ENCODE data around the gene RIMS3.
"Not testable (repeated sequence)": the region's sequence is repeated elsewhere in the genome, so short reads cannot be mapped to it uniquely, and the experiment has no call there.

Gene RIMS3

GRCh38 chr1:40703316-40703715 lies 37.8 kb upstream of the RIMS3 start:
- no peaks in the 10 kb centered on the region for H3K9me3 ChIP-seq (ENCODE audit: control insufficient read depth, insufficient read depth, low read length)
- peaks cover 13% of the 10 kb centered on the region for H3K4me1 ChIP-seq (ENCODE audit: control insufficient read depth, insufficient read depth, low read length)
- H3K9ac ChIP-seq (ENCODE audit: low read depth, low read length), result no peak overlapping the region
- H3K4me3 ChIP-seq (ENCODE audit: low read depth, low read length), result no peak overlapping the region
- H3K36me3 ChIP-seq (ENCODE audit: control insufficient read depth, insufficient read depth, low read length), result no peaks in the 10 kb centered on the region
- H3K27me3 ChIP-seq (ENCODE audit: control insufficient read depth, insufficient read depth, low read length), result no peaks in the 10 kb centered on the region

- not testable (repeated sequence) for H3K9ac ChIP-seq (ENCODE audit: low read depth, low read length); H3K27me3 ChIP-seq (ENCODE audit: control insufficient read depth, insufficient read depth, low read length); H3K36me3 ChIP-seq (ENCODE audit: control insufficient read depth, insufficient read depth, low read length); H3K4me3 ChIP-seq (ENCODE audit: low read depth, low read length); H3K4me1 ChIP-seq (ENCODE audit: control insufficient read depth, insufficient read depth, low read length); H3K9me3 ChIP-seq (ENCODE audit: control insufficient read depth, insufficient read depth, low read length)
These were observed 37.3 kb upstream of the RIMS3 start for GRCh38 chr1:40702810-40703209.

- H3K27me3 ChIP-seq (ENCODE audit: control insufficient read depth, insufficient read depth, low read length), result no peaks in the 10 kb centered on the region
- H3K4me3 ChIP-seq (ENCODE audit: low read depth, low read length), result no peak overlapping the region
- H3K9ac ChIP-seq (ENCODE audit: low read depth, low read length), result no peak overlapping the region
- no peaks in the 10 kb centered on the region for H3K9me3 ChIP-seq (ENCODE audit: control insufficient read depth, insufficient read depth, low read length)
- H3K36me3 ChIP-seq (ENCODE audit: control insufficient read depth, insufficient read depth, low read length), result no peaks in the 10 kb centered on the region
- H3K4me1 ChIP-seq (ENCODE audit: control insufficient read depth, insufficient read depth, low read length), result peaks cover 10% of the 10 kb centered on the region
These were observed 36.2 kb upstream of the RIMS3 start for GRCh38 chr1:40701684-40702083.

- H3K9me3 ChIP-seq (ENCODE audit: control insufficient read depth, insufficient read depth, low read length), result no peaks in the 10 kb centered on the region
- H3K27me3 ChIP-seq (ENCODE audit: control insufficient read depth, insufficient read depth, low read length), result no peaks in the 10 kb centered on the region
- H3K4me3 ChIP-seq (ENCODE audit: low read depth, low read length), result no peak overlapping the region
- H3K9ac ChIP-seq (ENCODE audit: low read depth, low read length), result no peak overlapping the region
- peaks cover 4% of the 10 kb centered on the region for H3K4me1 ChIP-seq (ENCODE audit: control insufficient read depth, insufficient read depth, low read length)
- no peaks in the 10 kb centered on the region for H3K36me3 ChIP-seq (ENCODE audit: control insufficient read depth, insufficient read depth, low read length)
These were observed 34.3 kb upstream of the RIMS3 start for GRCh38 chr1:40699787-40700186.

- H3K27me3 ChIP-seq (ENCODE audit: control insufficient read depth, insufficient read depth, low read length), result no peaks in the 10 kb centered on the region
- H3K4me3 ChIP-seq (ENCODE audit: low read depth, low read length), result no peak overlapping the region
- H3K9ac ChIP-seq (ENCODE audit: low read depth, low read length), result no peak overlapping the region
- peaks cover 8% of the 10 kb centered on the region for H3K4me1 ChIP-seq (ENCODE audit: control insufficient read depth, insufficient read depth, low read length)
- no peaks in the 10 kb centered on the region for H3K9me3 ChIP-seq (ENCODE audit: control insufficient read depth, insufficient read depth, low read length)
- H3K36me3 ChIP-seq (ENCODE audit: control insufficient read depth, insufficient read depth, low read length), result no peaks in the 10 kb centered on the region
These were observed 32.0 kb upstream of the RIMS3 start for GRCh38 chr1:40697436-40697835.

GRCh38 chr1:40696294-40696693 lies 30.8 kb upstream of the RIMS3 start:
- Histone ChIP-seq H3K4me1 (ENCODE audit: control insufficient read depth, insufficient read depth, low read length) (peaks cover 8% of the 10 kb centered on the region), H3K9ac (ENCODE audit: low read depth, low read length) (no peak overlapping the region)

GRCh38 chr1:40694353-40694874 lies 28.9 kb upstream of the RIMS3 start:
- H3K9ac ChIP-seq (ENCODE audit: low read depth, low read length), result no peak overlapping the region
- no peak overlapping the region for H3K4me3 ChIP-seq (ENCODE audit: low read depth, low read length)
- no peaks in the 10 kb centered on the region for H3K36me3 ChIP-seq (ENCODE audit: control insufficient read depth, insufficient read depth, low read length)
- H3K4me1 ChIP-seq (ENCODE audit: control insufficient read depth, insufficient read depth, low read length), result peaks cover 12% of the 10 kb centered on the region
- H3K27me3 ChIP-seq (ENCODE audit: control insufficient read depth, insufficient read depth, low read length), result no peaks in the 10 kb centered on the region
- no peaks in the 10 kb centered on the region for H3K9me3 ChIP-seq (ENCODE audit: control insufficient read depth, insufficient read depth, low read length)

More at GRCh38 chr1:40696294-40696693, 30.8 kb upstream of the RIMS3 start:
- no peaks in the 10 kb centered on the region for H3K27me3 ChIP-seq (ENCODE audit: control insufficient read depth, insufficient read depth, low read length)
- H3K4me3 ChIP-seq (ENCODE audit: low read depth, low read length), result no peak overlapping the region
- no peaks in the 10 kb centered on the region for H3K36me3 ChIP-seq (ENCODE audit: control insufficient read depth, insufficient read depth, low read length)
- H3K9me3 ChIP-seq (ENCODE audit: control insufficient read depth, insufficient read depth, low read length), result no peaks in the 10 kb centered on the region

GRCh38 chr1:40693425-40693824 lies 27.9 kb upstream of the RIMS3 start:
- no peaks in the 10 kb centered on the region for H3K9me3 ChIP-seq (ENCODE audit: control insufficient read depth, insufficient read depth, low read length)
- H3K27me3 ChIP-seq (ENCODE audit: control insufficient read depth, insufficient read depth, low read length), result no peaks in the 10 kb centered on the region
- H3K9ac ChIP-seq (ENCODE audit: low read depth, low read length), result no peak overlapping the region
- no peaks in the 10 kb centered on the region for H3K36me3 ChIP-seq (ENCODE audit: control insufficient read depth, insufficient read depth, low read length)
- H3K4me1 ChIP-seq (ENCODE audit: control insufficient read depth, insufficient read depth, low read length), result peaks cover 12% of the 10 kb centered on the region
- H3K4me3 ChIP-seq (ENCODE audit: low read depth, low read length), result no peak overlapping the region

GRCh38 chr1:40692429-40692895 lies 27.0 kb upstream of the RIMS3 start:
- Histone ChIP-seq H3K4me1 (ENCODE audit: control insufficient read depth, insufficient read depth, low read length) (peaks cover 12% of the 10 kb centered on the region), H3K9ac (ENCODE audit: low read depth, low read length) (peak overlapping the region; percentile 74), H3K36me3 (ENCODE audit: control insufficient read depth, insufficient read depth, low read length) (no peaks in the 10 kb centered on the region), H3K4me3 (ENCODE audit: low read depth, low read length) (peak overlapping the region; percentile 80), H3K9me3 (ENCODE audit: control insufficient read depth, insufficient read depth, low read length) (no peaks in the 10 kb centered on the region), H3K27me3 (ENCODE audit: control insufficient read depth, insufficient read depth, low read length) (no peaks in the 10 kb centered on the region)

GRCh38 chr1:40691538-40692428 lies 26.3 kb upstream of the RIMS3 start, which contains the start of gene NFYC:
Gene NFYC (plus strand): TSS chr1:40691704. CDS start chr1:40738844, 47,140 bp downstream.
- H3K27me3 ChIP-seq (ENCODE audit: control insufficient read depth, insufficient read depth, low read length), result no peaks in the 10 kb centered on the region
- no peaks in the 10 kb centered on the region for H3K9me3 ChIP-seq (ENCODE audit: control insufficient read depth, insufficient read depth, low read length)
- peak within 1 kb of the TSS; percentile 80 for H3K4me3 ChIP-seq (ENCODE audit: low read depth, low read length)
- peaks cover 12% of the 10 kb centered on the region for H3K4me1 ChIP-seq (ENCODE audit: control insufficient read depth, insufficient read depth, low read length)
- H3K36me3 ChIP-seq (ENCODE audit: control insufficient read depth, insufficient read depth, low read length), result no peaks in the 10 kb centered on the region
- H3K9ac ChIP-seq (ENCODE audit: low read depth, low read length), result peak within 1 kb of the TSS; percentile 99

GRCh38 chr1:40690771-40691537 lies 25.5 kb upstream of the RIMS3 start:
- no peaks in the 10 kb centered on the region for H3K9me3 ChIP-seq (ENCODE audit: control insufficient read depth, insufficient read depth, low read length)
- no peaks in the 10 kb centered on the region for H3K27me3 ChIP-seq (ENCODE audit: control insufficient read depth, insufficient read depth, low read length)
- H3K9ac ChIP-seq (ENCODE audit: low read depth, low read length), result peak overlapping the region; percentile 80
- H3K36me3 ChIP-seq (ENCODE audit: control insufficient read depth, insufficient read depth, low read length), result no peaks in the 10 kb centered on the region
- H3K4me1 ChIP-seq (ENCODE audit: control insufficient read depth, insufficient read depth, low read length), result peaks cover 12% of the 10 kb centered on the region
- peak overlapping the region; percentile 80 for H3K4me3 ChIP-seq (ENCODE audit: low read depth, low read length)

All from iPS-15b (cell line).